Neural progenitor cell (in vitro differentiated cells): ENCODE measurements around the gene CSN2. TPM values are rescaled to one million over a fixed set of nuclear protein-coding genes. Genes with fewer than 3 reads are reported as not detected.
"Not testable (repeated sequence)": the region's sequence is repeated elsewhere in the genome, so short reads cannot be mapped to it uniquely, and the experiment has no call there.

Source experiments
- DNase-seq: peaks from one replicate; pipeline ENCODE4 v3.0.0-alpha.2; 2016; ENCODE audit warnings: low spot score
- H2AFZ ChIP-seq: fragments of 200-600 bp; sonication (generic); replicated peaks from 2 replicates; pipeline ENCODE4 v1.6.1; 2016; ENCODE audit warnings: antibody characterized with exemption
- H3F3A ChIP-seq: fragments of 200-600 bp; sonication (generic); 2 replicates; pipeline ENCODE4 v1.6.1; 2016; ENCODE audit warnings: antibody characterized with exemption, low read depth
- H3K27ac ChIP-seq: fragments of 200-600 bp; sonication (generic); 2 replicates; pipeline ENCODE4 v1.5.1; 2016; ENCODE audit warnings: mild to moderate bottlenecking
- H3K27me3 ChIP-seq: fragments of 200-600 bp; sonication (generic); 2 replicates; pipeline ENCODE4 v1.6.1; 2016; ENCODE audit warnings: mild to moderate bottlenecking, moderate library complexity
- H3K36me3 ChIP-seq: fragments of 200-600 bp; sonication (generic); 2 replicates; pipeline ENCODE4 v1.5.1; 2016
- H3K4me1 ChIP-seq: fragments of 200-600 bp; sonication (generic); 2 replicates; pipeline ENCODE4 v1.6.1; 2016; ENCODE audit warnings: mixed run types
- H3K4me2 ChIP-seq: fragments of 200-600 bp; sonication (generic); 2 replicates; pipeline ENCODE4 v1.6.1; 2016
- H3K4me3 ChIP-seq: fragments of 200-600 bp; sonication (generic); 2 replicates; pipeline ENCODE4 v1.5.1; 2016
- H3K79me2 ChIP-seq: fragments of 200-600 bp; sonication (generic); 2 replicates; pipeline ENCODE4 v1.6.1; 2016; ENCODE audit warnings: low read depth
- H3K9ac ChIP-seq: fragments of 200-600 bp; sonication (generic); 2 replicates; pipeline ENCODE4 v1.6.1; 2016
- H3K9me3 ChIP-seq: fragments of 200-600 bp; sonication (generic); 2 replicates; pipeline ENCODE4 v1.5.1; 2016; ENCODE audit warnings: low read depth
- H4K20me1 ChIP-seq: fragments of 200-600 bp; sonication (generic); 2 replicates; pipeline ENCODE4 v1.6.1; 2016; ENCODE audit warnings: low read depth
- H3K27ac Mint-ChIP-seq: 3 replicates; pipeline ENCODE4 v1.8.0; 2021; ENCODE audit warnings: mixed read lengths
- H3K27me3 Mint-ChIP-seq: 2 replicates; pipeline ENCODE4 v1.8.0; 2022; ENCODE audit warnings: low read depth, mild to moderate bottlenecking, inconsistent platforms, moderate library complexity, mixed read lengths; ENCODE audit not compliant: insufficient read depth
- H3K36me3 Mint-ChIP-seq: 3 replicates; pipeline ENCODE4 v1.8.0; 2021; ENCODE audit warnings: mixed read lengths
- H3K4me1 Mint-ChIP-seq: 3 replicates; pipeline ENCODE4 v1.8.0; 2021; ENCODE audit warnings: mixed read lengths
- H3K4me3 Mint-ChIP-seq: 3 replicates; pipeline ENCODE4 v1.8.0; 2021; ENCODE audit warnings: mild to moderate bottlenecking, moderate library complexity, mixed read lengths
- H3K9me3 Mint-ChIP-seq: 3 replicates; pipeline ENCODE4 v1.8.0; 2020; ENCODE audit warnings: mixed read lengths
- CTCF ChIP-seq: fragments of 200-600 bp; sonication (generic); IDR thresholded peaks from 2 replicates; pipeline ENCODE4 v1.5.1; 2017; ENCODE audit warnings: antibody characterized with exemption, mild to moderate bottlenecking
- EZH2 ChIP-seq: fragments of 200-600 bp; sonication (generic); IDR thresholded peaks from 2 replicates; pipeline ENCODE4 v1.6.1; 2017; ENCODE audit warnings: antibody characterized with exemption, mild to moderate bottlenecking, moderate library complexity
- EZH2phosphoT487 ChIP-seq: fragments of 200-600 bp; sonication (generic); IDR thresholded peaks from 2 replicates; pipeline ENCODE4 v1.6.1; 2017; ENCODE audit warnings: antibody characterized with exemption
- total RNA-seq: library from RNA; depleted of rRNA; stranded (reverse); fragments of >200 nt; gene quantifications from 2 replicates; pipeline ENCODE4 v1.2.3, GENCODE V29; 2015; ENCODE audit warnings: low replicate concordance

Gene CSN2
- total RNA-seq, 1 donor from 2014 or later = not detected

DNA sequence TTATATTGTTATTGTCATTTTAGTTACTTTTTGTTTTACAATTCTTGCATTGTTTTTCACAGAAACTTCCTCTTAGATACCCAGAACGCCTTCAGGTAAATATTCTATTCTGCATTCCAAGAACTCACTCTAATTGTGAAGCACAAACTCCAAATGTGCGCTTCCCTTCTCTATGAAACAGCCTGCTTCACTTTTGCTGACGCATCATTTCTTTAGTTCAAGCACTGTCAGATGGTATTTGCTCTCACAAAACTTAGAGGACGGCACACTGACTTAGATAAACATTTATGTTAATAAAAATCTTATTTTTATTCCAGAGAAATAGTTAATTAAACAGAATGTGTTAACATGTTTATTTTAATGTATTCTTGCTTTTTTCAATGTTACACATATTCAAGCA is 31.4 kb downstream of the CSN2 start:
- no peak for DNase-seq
- H3K36me3 Mint-ChIP-seq = no peaks in the 10 kb centered on the region
- no peaks in the 10 kb centered on the region for H4K20me1 ChIP-seq
- H3K4me1 ChIP-seq = no peaks in the 10 kb centered on the region
- no peak overlapping the region for H2AFZ ChIP-seq
- no peak overlapping the region for H3K4me3 ChIP-seq
- H3K4me2 ChIP-seq = no peak overlapping the region
- no peaks in the 10 kb centered on the region for H3K9me3 ChIP-seq
- no peaks in the 10 kb centered on the region for H3K36me3 ChIP-seq
- TF ChIP-seq EZH2phosphoT487 = no peak
- TF ChIP-seq CTCF = no peak
- TF ChIP-seq EZH2 = no peak
- H3K9me3 Mint-ChIP-seq = no peaks in the 10 kb centered on the region
- H3K79me2 ChIP-seq = no peaks in the 10 kb centered on the region
- no peaks in the 10 kb centered on the region for H3K27me3 Mint-ChIP-seq
- H3K27me3 ChIP-seq = no peaks in the 10 kb centered on the region
- H3K4me3 Mint-ChIP-seq = no peak overlapping the region
- H3F3A ChIP-seq = no peaks in the 10 kb centered on the region
- no peak overlapping the region for H3K9ac ChIP-seq
- no peaks in the 10 kb centered on the region for H3K4me1 Mint-ChIP-seq
- no peak overlapping the region for H3K27ac ChIP-seq
- no peak overlapping the region for H3K27ac Mint-ChIP-seq

DNA sequence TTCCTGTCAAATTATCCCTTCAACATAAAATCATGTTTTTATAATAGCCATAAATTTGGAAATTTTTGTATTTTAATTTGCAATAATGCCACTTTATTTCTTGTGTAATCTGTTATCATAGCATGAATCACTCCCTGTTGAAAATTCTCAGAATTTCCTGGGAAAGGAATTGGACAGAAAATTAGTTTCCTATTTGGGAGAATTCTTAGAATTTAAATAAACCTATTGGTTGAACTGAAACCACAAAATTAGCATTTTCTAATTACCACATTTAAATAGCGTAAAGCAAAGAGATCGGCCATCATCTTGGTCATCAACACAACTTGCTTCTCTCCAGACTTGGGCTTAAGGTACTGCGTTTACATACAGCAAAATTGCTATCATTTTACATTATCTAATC is 34.8 kb downstream of the CSN2 start, which contains the start of gene CSN1S1:
Gene CSN1S1 (plus strand): TSS at position 301 of the 400 bp plus-strand sequence. CDS start 1,488 bp downstream, outside the sequence.
- no peaks in the 10 kb centered on the region for H3K79me2 ChIP-seq
- no peak within 1 kb of the TSS for H3K27ac ChIP-seq
- no peaks in the 10 kb centered on the region for H3K36me3 ChIP-seq
- no peak within 1 kb of the TSS for H3K9ac ChIP-seq
- H3K4me1 Mint-ChIP-seq = no peaks in the 10 kb centered on the region
- H3K4me2 ChIP-seq = no peak within 1 kb of the TSS
- DNase-seq = no peak
- H2AFZ ChIP-seq = no peak within 1 kb of the TSS
- H3K4me3 ChIP-seq = no peak within 1 kb of the TSS
- no peak within 1 kb of the TSS for H3K4me3 Mint-ChIP-seq
- no peaks in the 10 kb centered on the region for H3K27me3 Mint-ChIP-seq
- no peaks in the 10 kb centered on the region for H3K27me3 ChIP-seq
- H3K36me3 Mint-ChIP-seq = no peaks in the 10 kb centered on the region
- H3K9me3 Mint-ChIP-seq = no peaks in the 10 kb centered on the region
- H3K27ac Mint-ChIP-seq = no peak within 1 kb of the TSS
- H3K4me1 ChIP-seq = no peaks in the 10 kb centered on the region
- no peak for TF ChIP-seq CTCF
- TF ChIP-seq EZH2phosphoT487 = no peak
- TF ChIP-seq EZH2 = no peak
- H3K9me3 ChIP-seq = no peaks in the 10 kb centered on the region
- H4K20me1 ChIP-seq = no peaks in the 10 kb centered on the region
- H3F3A ChIP-seq = no peaks in the 10 kb centered on the region

GRCh38 chr4:69923782-69924410 is 41.6 kb downstream of the CSN2 start:
- H3K27me3 Mint-ChIP-seq, H3K27ac ChIP-seq, H3K4me3 Mint-ChIP-seq, H4K20me1 ChIP-seq, H3K4me1 Mint-ChIP-seq, H3F3A ChIP-seq, DNase-seq, H2AFZ ChIP-seq, H3K9me3 ChIP-seq, H3K36me3 Mint-ChIP-seq, H3K27me3 ChIP-seq, H3K9me3 Mint-ChIP-seq, H3K27ac Mint-ChIP-seq, H3K79me2 ChIP-seq, H3K4me1 ChIP-seq, H3K4me2 ChIP-seq, H3K4me3 ChIP-seq, H3K9ac ChIP-seq, H3K36me3 ChIP-seq: not testable (repeated sequence)

DNA sequence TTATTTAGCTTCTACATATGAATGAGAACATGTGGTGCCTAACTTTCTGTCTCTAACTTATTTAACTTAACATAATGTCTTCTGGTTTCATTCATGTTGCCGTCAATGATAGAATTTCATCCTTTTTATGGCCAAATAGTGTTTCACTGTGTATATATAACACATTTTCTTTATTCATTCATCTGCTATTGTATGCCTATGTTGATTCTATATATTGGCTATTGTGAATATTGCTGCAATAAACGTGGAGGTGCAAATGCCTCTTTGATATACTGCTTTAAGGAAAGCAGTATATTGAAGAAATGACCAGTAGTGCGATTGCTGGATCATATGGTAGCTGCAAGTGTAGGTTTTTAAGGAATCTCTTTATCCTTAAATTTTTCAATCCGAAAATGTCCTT is 44.7 kb downstream of the CSN2 start:
- no peak overlapping the region for H3K27ac Mint-ChIP-seq

More for the DNA sequence above, 44.7 kb downstream of the CSN2 start:
- Histone ChIP-seq H3K9me3 (no peaks in the 10 kb centered on the region), H3K27me3 (peaks cover 3% of the 10 kb centered on the region), H3K27ac (no peak overlapping the region), H4K20me1 (no peaks in the 10 kb centered on the region), H3K36me3 (no peaks in the 10 kb centered on the region), H3K79me2 (no peaks in the 10 kb centered on the region), H3K4me1 (no peaks in the 10 kb centered on the region), H3K9ac (no peak overlapping the region), H3F3A (no peaks in the 10 kb centered on the region), H3K4me2 (no peak overlapping the region), H2AFZ (no peak overlapping the region), H3K4me3 (no peak overlapping the region)
- peaks cover 5% of the 10 kb centered on the region for H3K9me3 Mint-ChIP-seq
- no peaks in the 10 kb centered on the region for H3K36me3 Mint-ChIP-seq
- DNase-seq = no peak
- no peaks in the 10 kb centered on the region for H3K27me3 Mint-ChIP-seq
- TF ChIP-seq EZH2 (no peak), CTCF (no peak), EZH2phosphoT487 (no peak)
- no peak overlapping the region for H3K4me3 Mint-ChIP-seq
- H3K4me1 Mint-ChIP-seq = no peaks in the 10 kb centered on the region
